Fibroblast of gingiva (primary cell): ENCODE data around the gene CAMTA1.

ENCODE experiments used
- DNase-seq: peaks from one replicate; pipeline ENCODE4 v3.0.0-alpha.2; 2011; ENCODE audit warnings: low read depth

Gene CAMTA1

GRCh38 chr1:7639435-7640131 is 854.3 kb downstream of the CAMTA1 start:
- no peak for DNase-seq

GRCh38 chr1:7640350-7640749 is 855.1 kb downstream of the CAMTA1 start:
- DNase-seq, result no peak

GRCh38 chr1:7640920-7641585 is 855.8 kb downstream of the CAMTA1 start:
- DNase-seq, result no peak

- DNase-seq, result no peak
Measured at GRCh38 chr1:7641587-7642417, 856.5 kb downstream of the CAMTA1 start.

GRCh38 chr1:7642418-7642704 is 857.1 kb downstream of the CAMTA1 start:
- DNase-seq, result no peak

GRCh38 chr1:7642781-7643529 is 857.7 kb downstream of the CAMTA1 start:
- no peak for DNase-seq

GRCh38 chr1:7643530-7643929 is 858.3 kb downstream of the CAMTA1 start:
- DNase-seq, result no peak

GRCh38 chr1:7644086-7644485 is 858.8 kb downstream of the CAMTA1 start:
- no peak for DNase-seq

GRCh38 chr1:7644961-7645750 is 859.9 kb downstream of the CAMTA1 start:
- DNase-seq, result no peak

- DNase-seq, result no peak
Measured at GRCh38 chr1:7645751-7646048, 860.4 kb downstream of the CAMTA1 start.

- DNase-seq, result no peak
Measured at GRCh38 chr1:7646164-7646563, 860.9 kb downstream of the CAMTA1 start.

GRCh38 chr1:7646981-7647901 is 862.0 kb downstream of the CAMTA1 start:
- DNase-seq, result peak; percentile 15

- DNase-seq, result no peak
Measured at GRCh38 chr1:7648761-7649384, 863.6 kb downstream of the CAMTA1 start.

GRCh38 chr1:7650801-7651200 is 865.5 kb downstream of the CAMTA1 start:
- no peak for DNase-seq

- DNase-seq, result no peak
Measured at GRCh38 chr1:7651203-7651602, 865.9 kb downstream of the CAMTA1 start.

GRCh38 chr1:7652061-7652460 is 866.8 kb downstream of the CAMTA1 start:
- DNase-seq, result no peak

GRCh38 chr1:7652515-7653098 is 867.4 kb downstream of the CAMTA1 start:
- DNase-seq, result no peak

- no peak for DNase-seq
Measured at GRCh38 chr1:7654725-7655124, 869.5 kb downstream of the CAMTA1 start.

- DNase-seq, result no peak
Measured at GRCh38 chr1:7655354-7655753, 870.1 kb downstream of the CAMTA1 start.
